ENCODE measurements around the gene EGFR.

The EGFR gene

GRCh38 chr7:55190511-55191160 is 171.8 kb downstream of the EGFR start:
- DNase-seq (ENCODE audit: low read depth) = no peak

DNA sequence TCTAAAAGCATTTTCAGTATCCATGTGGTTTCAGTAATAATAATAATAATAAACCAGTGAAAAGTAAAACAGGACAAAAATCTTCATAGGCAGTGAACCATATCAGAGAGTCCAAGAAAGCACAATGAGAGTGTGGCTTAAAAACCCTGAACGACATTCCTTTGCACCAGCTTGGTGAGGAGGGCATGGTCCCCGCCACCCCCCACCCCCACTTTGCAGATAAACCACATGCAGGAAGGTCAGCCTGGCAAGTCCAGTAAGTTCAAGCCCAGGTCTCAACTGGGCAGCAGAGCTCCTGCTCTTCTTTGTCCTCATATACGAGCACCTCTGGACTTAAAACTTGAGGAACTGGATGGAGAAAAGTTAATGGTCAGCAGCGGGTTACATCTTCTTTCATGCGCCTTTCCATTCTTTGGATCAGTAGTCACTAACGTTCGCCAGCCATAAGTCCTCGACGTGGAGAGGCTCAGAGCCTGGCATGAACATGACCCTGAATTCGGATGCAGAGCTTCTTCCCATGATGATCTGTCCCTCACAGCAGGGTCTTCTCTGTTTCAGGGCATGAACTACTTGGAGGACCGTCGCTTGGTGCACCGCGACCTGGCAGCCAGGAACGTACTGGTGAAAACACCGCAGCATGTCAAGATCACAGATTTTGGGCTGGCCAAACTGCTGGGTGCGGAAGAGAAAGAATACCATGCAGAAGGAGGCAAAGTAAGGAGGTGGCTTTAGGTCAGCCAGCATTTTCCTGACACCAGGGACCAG is 172.5 kb downstream of the EGFR start:
- no peak for DNase-seq (ENCODE audit: low read depth)

DNA sequence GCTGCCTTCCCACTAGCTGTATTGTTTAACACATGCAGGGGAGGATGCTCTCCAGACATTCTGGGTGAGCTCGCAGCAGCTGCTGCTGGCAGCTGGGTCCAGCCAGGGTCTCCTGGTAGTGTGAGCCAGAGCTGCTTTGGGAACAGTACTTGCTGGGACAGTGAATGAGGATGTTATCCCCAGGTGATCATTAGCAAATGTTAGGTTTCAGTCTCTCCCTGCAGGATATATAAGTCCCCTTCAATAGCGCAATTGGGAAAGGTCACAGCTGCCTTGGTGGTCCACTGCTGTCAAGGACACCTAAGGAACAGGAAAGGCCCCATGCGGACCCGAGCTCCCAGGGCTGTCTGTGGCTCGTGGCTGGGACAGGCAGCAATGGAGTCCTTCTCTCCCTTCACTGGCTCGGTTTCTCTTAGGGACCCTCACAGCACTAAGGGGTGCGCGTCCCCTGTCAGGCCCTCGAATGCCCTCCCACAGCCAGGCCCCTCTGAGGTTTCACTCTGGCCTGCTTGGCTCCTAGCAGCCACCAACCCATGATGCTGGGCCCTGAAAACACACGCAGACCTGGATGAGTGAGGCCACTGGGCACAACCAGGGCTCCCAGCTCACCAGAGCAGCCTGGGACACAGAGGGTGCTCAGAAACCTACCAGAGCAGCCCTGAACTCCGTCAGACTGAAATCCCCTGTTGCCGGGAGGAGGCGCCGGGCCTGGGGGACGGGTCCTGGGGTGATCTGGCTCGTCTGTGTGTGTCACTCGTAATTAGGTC is 173.3 kb downstream of the EGFR start:
- no peak for DNase-seq (ENCODE audit: low read depth)

DNA sequence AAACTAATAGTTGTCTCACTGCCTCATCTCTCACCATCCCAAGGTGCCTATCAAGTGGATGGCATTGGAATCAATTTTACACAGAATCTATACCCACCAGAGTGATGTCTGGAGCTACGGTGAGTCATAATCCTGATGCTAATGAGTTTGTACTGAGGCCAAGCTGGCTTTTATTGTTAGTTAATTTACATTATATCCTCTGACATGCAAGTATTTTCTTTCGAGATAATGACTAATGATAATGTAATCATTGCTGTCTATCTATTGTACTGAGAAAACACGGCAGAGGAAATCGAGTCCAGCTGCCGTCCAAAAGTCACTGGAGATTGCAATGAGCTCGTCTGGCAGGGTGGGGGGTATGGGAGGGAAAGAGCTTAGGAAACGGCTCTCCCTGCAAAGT is 173.9 kb downstream of the EGFR start:
- DNase-seq (ENCODE audit: low read depth) = no peak

DNA sequence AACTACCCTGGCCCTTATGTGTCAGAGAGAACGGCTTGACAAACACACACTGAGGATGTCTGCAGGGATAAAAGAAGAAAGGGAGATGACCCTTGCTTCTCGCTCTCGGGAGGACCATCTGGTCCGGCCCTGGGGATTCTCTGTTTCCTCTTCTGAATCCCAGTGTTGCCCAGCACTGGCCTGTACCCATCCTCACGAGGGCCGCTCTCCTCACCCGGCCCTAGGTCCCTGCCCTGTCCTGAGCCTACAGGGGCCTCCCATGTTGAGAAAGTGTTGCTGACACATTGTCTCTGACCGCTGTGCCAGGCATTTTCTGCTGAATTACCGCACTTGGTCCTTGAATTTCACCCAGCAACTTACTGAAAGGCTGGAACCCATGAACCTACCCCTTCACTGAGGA is 174.4 kb downstream of the EGFR start:
- DNase-seq (ENCODE audit: low read depth) = no peak

DNA sequence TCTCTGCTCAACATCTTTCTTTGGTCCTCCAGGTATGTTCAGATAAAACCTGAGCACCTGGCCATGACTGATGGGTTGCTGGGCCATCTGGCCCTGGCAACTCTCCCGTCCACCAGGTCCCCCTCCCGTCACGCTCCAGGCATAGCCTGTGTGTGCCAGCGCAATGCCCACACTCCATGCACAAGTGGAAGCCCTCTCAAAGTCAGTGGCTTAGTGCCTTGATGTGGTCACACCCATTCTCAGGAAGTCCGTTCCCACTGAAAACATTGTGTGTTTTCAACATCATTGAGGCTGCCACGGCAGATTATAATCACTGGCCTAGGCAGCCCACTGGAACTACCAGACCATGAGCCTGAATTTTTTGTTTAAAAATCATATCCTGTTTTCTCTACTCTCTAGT is 175.7 kb downstream of the EGFR start:
- no peak for DNase-seq (ENCODE audit: low read depth)

- no peak for DNase-seq (ENCODE audit: low read depth)
Measured at GRCh38 chr7:55198634-55199392, 180.0 kb downstream of the EGFR start.

- no peak for DNase-seq (ENCODE audit: low read depth)
Measured at GRCh38 chr7:55199418-55199817, 180.6 kb downstream of the EGFR start.

DNA sequence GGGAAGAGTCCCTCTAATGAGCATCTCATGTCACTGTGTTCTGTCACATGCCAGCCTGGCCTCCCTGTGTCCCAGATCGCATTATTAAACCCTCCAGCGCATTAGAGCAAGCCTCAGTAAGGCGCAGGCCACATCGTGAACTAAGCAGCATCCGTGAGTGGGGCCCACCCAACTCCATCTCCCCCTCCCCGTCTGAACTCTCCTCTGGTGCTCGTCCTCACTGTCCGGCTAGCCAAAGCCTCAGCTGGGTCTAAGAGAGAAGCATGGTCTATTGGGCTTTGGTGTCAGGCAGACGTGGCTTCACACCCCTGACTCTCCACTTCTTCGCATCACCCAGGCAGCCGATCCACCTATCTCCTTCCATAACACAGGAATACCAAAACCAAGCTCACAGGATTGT is 181.6 kb downstream of the EGFR start:
- no peak for DNase-seq (ENCODE audit: low read depth)

- no peak for DNase-seq (ENCODE audit: low read depth)
Measured at GRCh38 chr7:55202150-55202913, 183.5 kb downstream of the EGFR start.

- DNase-seq (ENCODE audit: low read depth) = no peak
Measured at GRCh38 chr7:55203300-55203699, 184.5 kb downstream of the EGFR start.

DNA sequence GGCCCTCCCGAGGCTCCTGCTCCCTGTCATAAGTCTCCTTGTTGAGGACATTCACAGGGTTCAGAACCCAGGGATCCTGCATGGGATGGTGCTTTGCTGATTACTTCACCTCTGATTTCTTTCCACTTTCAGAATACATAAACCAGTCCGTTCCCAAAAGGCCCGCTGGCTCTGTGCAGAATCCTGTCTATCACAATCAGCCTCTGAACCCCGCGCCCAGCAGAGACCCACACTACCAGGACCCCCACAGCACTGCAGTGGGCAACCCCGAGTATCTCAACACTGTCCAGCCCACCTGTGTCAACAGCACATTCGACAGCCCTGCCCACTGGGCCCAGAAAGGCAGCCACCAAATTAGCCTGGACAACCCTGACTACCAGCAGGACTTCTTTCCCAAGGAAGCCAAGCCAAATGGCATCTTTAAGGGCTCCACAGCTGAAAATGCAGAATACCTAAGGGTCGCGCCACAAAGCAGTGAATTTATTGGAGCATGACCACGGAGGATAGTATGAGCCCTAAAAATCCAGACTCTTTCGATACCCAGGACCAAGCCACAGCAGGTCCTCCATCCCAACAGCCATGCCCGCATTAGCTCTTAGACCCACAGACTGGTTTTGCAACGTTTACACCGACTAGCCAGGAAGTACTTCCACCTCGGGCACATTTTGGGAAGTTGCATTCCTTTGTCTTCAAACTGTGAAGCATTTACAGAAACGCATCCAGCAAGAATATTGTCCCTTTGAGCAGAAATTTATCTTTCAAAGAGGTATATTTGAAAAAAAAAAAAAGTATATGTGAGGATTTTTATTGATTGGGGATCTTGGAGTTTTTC is 186.5 kb downstream of the EGFR start:
- no peak for DNase-seq (ENCODE audit: low read depth)

DNA sequence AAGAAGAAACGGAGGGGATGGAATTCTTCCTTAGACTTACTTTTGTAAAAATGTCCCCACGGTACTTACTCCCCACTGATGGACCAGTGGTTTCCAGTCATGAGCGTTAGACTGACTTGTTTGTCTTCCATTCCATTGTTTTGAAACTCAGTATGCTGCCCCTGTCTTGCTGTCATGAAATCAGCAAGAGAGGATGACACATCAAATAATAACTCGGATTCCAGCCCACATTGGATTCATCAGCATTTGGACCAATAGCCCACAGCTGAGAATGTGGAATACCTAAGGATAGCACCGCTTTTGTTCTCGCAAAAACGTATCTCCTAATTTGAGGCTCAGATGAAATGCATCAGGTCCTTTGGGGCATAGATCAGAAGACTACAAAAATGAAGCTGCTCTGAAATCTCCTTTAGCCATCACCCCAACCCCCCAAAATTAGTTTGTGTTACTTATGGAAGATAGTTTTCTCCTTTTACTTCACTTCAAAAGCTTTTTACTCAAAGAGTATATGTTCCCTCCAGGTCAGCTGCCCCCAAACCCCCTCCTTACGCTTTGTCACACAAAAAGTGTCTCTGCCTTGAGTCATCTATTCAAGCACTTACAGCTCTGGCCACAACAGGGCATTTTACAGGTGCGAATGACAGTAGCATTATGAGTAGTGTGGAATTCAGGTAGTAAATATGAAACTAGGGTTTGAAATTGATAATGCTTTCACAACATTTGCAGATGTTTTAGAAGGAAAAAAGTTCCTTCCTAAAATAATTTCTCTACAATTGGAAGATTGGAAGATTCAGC is 187.6 kb downstream of the EGFR start:
- DNase-seq (ENCODE audit: low read depth) = no peak

DNA sequence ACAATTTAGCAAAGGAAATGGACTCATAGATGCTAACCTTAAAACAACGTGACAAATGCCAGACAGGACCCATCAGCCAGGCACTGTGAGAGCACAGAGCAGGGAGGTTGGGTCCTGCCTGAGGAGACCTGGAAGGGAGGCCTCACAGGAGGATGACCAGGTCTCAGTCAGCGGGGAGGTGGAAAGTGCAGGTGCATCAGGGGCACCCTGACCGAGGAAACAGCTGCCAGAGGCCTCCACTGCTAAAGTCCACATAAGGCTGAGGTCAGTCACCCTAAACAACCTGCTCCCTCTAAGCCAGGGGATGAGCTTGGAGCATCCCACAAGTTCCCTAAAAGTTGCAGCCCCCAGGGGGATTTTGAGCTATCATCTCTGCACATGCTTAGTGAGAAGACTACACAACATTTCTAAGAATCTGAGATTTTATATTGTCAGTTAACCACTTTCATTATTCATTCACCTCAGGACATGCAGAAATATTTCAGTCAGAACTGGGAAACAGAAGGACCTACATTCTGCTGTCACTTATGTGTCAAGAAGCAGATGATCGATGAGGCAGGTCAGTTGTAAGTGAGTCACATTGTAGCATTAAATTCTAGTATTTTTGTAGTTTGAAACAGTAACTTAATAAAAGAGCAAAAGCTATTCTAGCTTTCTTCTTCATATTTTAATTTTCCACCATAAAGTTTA is 188.8 kb downstream of the EGFR start:
- no peak for DNase-seq (ENCODE audit: low read depth)

GRCh38 chr7:55209366-55209765 is 190.5 kb downstream of the EGFR start:
- DNase-seq (ENCODE audit: low read depth) = no peak

- DNase-seq (ENCODE audit: low read depth) = no peak
Measured at GRCh38 chr7:55210176-55210575, 191.4 kb downstream of the EGFR start.

DNA sequence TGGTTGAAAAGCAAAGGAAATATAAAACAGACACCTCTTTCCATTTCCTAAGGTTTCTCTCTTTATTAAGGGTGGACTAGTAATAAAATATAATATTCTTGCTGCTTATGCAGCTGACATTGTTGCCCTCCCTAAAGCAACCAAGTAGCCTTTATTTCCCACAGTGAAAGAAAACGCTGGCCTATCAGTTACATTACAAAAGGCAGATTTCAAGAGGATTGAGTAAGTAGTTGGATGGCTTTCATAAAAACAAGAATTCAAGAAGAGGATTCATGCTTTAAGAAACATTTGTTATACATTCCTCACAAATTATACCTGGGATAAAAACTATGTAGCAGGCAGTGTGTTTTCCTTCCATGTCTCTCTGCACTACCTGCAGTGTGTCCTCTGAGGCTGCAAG is 191.9 kb downstream of the EGFR start:
- DNase-seq (ENCODE audit: low read depth) = no peak

DNA sequence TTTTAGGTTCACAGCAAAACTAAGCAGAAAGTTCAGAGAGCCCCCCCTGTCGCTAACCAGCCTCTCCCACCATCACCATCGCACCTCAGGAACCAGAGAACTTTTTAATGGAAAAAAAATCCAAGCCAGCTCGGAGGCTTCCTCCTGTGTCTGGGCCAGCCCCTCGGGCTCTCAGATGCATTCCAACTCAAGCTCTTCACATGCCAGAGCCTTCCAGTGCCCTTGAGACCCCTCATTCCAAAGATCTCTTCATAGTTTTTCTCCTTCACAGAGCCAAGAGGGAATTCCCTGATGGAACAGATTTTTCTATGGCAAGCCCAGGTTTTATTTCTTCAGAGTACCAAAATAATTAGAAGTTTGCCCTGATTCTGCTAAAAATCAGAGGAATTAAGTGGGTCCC is 192.9 kb downstream of the EGFR start:
- no peak for DNase-seq (ENCODE audit: low read depth)

- no peak for DNase-seq (ENCODE audit: low read depth)
Measured at GRCh38 chr7:55212176-55212575, 193.4 kb downstream of the EGFR start.
